Fibroblast of lung (primary cell): ENCODE results near the gene TIGD7. TPM values are rescaled to one million over a fixed set of nuclear protein-coding genes. Genes with fewer than 3 reads are reported as not detected.

Experiments
- DNase-seq, 2 donors: peaks; one replicate each; pipeline versions ENCODE4 v3.0.0 to v3.0.0-alpha.2; 2010; ENCODE audit warnings: low read depth in 2 of 2
- H2AFZ ChIP-seq: 2 replicates; pipeline ENCODE4 v1.5.1; 2012; ENCODE audit warnings: low read length, control low read depth, inconsistent platforms
- H3K27ac ChIP-seq: 2 replicates; pipeline ENCODE4 v1.5.1; 2011; ENCODE audit warnings: low read length, control low read depth; ENCODE audit not compliant: insufficient read depth
- H3K27me3 ChIP-seq: 2 replicates; pipeline ENCODE4 v1.5.1; 2011; ENCODE audit warnings: mild to moderate bottlenecking, low read length; ENCODE audit not compliant: control insufficient read depth, insufficient read depth
- H3K36me3 ChIP-seq: 2 replicates; pipeline ENCODE4 v1.5.1; 2011; ENCODE audit warnings: low read length; ENCODE audit not compliant: control insufficient read depth, insufficient read depth
- H3K4me1 ChIP-seq: 2 replicates; pipeline ENCODE4 v1.5.1; 2011; ENCODE audit warnings: low read length; ENCODE audit not compliant: control insufficient read depth, insufficient read depth; ENCODE audit errors: extremely low read depth
- H3K4me2 ChIP-seq: 2 replicates; pipeline ENCODE4 v1.5.1; 2011; ENCODE audit warnings: low read length, control low read depth; ENCODE audit not compliant: insufficient read depth; ENCODE audit errors: extremely low read depth
- H3K4me3 ChIP-seq, 4 experiments: fragments of 200-600 bp in 1 of 4; sonication (generic) in 1 of 4; replicated peaks in 1 of 4; 2 replicates each; pipeline ENCODE4 v1.5.1; 2011 to 2016; ENCODE audit warnings: low read length in 4 of 4, low read depth in 3 of 4, mild to moderate bottlenecking in 3 of 4, control low read depth in 2 of 4, inconsistent platforms in 1 of 4, mixed read lengths in 1 of 4; ENCODE audit not compliant: insufficient read depth in 1 of 4; ENCODE audit errors: control extremely low read depth in 1 of 4
- H3K79me2 ChIP-seq: 2 replicates; pipeline ENCODE4 v1.5.1; 2012; ENCODE audit warnings: mild to moderate bottlenecking, low read length, inconsistent platforms; ENCODE audit not compliant: control insufficient read depth, insufficient read depth
- H3K9ac ChIP-seq: 2 replicates; pipeline ENCODE4 v1.5.1; 2011; ENCODE audit warnings: mild to moderate bottlenecking, low read length, control low read depth; ENCODE audit not compliant: insufficient read depth
- H3K9me3 ChIP-seq: 2 replicates; pipeline ENCODE4 v1.5.1; 2012; ENCODE audit warnings: low read depth, low read length; ENCODE audit not compliant: control insufficient read depth, insufficient read depth
- H4K20me1 ChIP-seq: 2 replicates; pipeline ENCODE4 v1.5.1; 2011; ENCODE audit warnings: low read length; ENCODE audit not compliant: control insufficient read depth, insufficient read depth; ENCODE audit errors: extremely low read depth
- EZH2 ChIP-seq: IDR thresholded peaks from 2 replicates; pipeline ENCODE4 v1.5.1; 2012; ENCODE audit warnings: low read length, control low read depth, mild to moderate bottlenecking; ENCODE audit errors: missing control alignments
- polyA plus RNA-seq, 2 donors: library from polyadenylated mRNA; depleted of rRNA in 1 of 2; stranded (reverse) in 1 of 2; unstranded in 1 of 2; fragments of >200 nt; gene quantifications; 2 replicates each; pipeline ENCODE4 v1.2.1, GENCODE V29; 2011 to 2012; ENCODE audit warnings: missing spikeins in 1 of 2
- total RNA-seq: library from RNA; depleted of rRNA; stranded (reverse); fragments of >200 nt; gene quantifications from 2 replicates; pipeline ENCODE4 v1.2.1, GENCODE V29; 2014
- TF ChIP-seq, protein P1 (sequence below), 2 donors: IDR thresholded peaks in 1 of 2; conservative IDR thresholded peaks in 1 of 2; 1 replicate in 1 of 2; 2 replicates in 1 of 2; pipeline ENCODE4 v1.5.1; 2011 to 2012; ENCODE audit warnings: low read length in 2 of 2, control low read depth in 1 of 2, inconsistent platforms in 1 of 2, low read depth in 1 of 2, mild to moderate bottlenecking in 1 of 2

TIGD7 gene
- total and polyA plus RNA-seq, 2 donors (not counting 1 experiment from before 2014, with no cell fraction given): 2.9 to 9.6 TPM

DNA sequence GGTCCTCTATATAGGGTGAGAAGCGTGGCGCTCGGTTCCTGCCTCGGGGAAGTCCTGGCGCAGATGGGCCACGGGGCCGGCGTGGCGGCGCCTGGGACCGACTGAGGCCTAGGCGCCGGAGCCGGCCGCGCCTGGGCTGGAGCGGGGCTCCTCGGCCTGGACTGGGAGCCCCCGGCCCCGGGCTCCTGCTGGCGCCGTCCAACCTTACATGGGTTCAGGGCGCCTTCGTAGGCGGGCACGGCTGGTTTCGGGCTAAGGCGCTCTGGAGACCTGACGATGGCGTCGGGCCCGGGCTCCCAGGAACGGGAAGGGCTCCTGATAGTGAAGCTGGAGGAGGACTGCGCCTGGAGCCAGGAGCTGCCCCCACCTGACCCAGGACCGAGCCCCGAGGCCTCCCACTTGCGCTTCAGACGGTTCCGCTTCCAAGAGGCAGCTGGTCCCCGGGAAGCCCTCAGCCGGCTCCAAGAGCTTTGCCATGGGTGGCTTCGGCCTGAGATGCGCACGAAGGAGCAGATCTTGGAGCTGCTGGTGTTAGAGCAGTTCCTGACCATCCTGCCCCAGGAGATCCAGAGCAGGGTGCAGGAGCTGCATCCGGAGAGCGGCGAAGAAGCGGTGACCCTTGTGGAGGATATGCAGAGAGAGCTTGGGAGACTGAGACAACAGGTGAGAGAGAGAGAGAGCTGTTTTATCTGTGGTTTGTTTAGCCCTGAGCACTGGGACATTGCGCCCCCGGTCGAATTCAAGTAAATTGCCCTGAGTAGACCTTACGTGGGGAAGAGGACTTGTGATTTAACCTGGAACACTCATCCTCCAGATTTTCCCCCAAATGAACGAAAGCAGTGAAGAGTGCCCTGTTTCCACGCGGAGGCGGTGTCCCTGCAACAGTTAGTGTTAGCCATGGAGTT, 21.4 kb downstream of the TIGD7 start:
- peak overlapping the region; percentile 79 to 95 (median 88) for H3K4me3 ChIP-seq
- H2AFZ ChIP-seq: no peak overlapping the region
- peaks cover under 1% of the 10 kb centered on the region for H3K9me3 ChIP-seq
- peak overlapping the region; percentile 92 for H3K9ac ChIP-seq
- no peaks in the 10 kb centered on the region for H3K27me3 ChIP-seq
- peaks cover 2% of the 10 kb centered on the region for H3K4me1 ChIP-seq
- H4K20me1 ChIP-seq: no peaks in the 10 kb centered on the region
- TF ChIP-seq EZH2: no peak
- TF ChIP-seq, protein P1, sequence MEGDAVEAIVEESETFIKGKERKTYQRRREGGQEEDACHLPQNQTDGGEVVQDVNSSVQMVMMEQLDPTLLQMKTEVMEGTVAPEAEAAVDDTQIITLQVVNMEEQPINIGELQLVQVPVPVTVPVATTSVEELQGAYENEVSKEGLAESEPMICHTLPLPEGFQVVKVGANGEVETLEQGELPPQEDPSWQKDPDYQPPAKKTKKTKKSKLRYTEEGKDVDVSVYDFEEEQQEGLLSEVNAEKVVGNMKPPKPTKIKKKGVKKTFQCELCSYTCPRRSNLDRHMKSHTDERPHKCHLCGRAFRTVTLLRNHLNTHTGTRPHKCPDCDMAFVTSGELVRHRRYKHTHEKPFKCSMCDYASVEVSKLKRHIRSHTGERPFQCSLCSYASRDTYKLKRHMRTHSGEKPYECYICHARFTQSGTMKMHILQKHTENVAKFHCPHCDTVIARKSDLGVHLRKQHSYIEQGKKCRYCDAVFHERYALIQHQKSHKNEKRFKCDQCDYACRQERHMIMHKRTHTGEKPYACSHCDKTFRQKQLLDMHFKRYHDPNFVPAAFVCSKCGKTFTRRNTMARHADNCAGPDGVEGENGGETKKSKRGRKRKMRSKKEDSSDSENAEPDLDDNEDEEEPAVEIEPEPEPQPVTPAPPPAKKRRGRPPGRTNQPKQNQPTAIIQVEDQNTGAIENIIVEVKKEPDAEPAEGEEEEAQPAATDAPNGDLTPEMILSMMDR (conservative IDR thresholded peaks at IDR 0.05 in 1 of 2, IDR thresholded peaks at IDR 0.05 in 1 of 2; ENCODE audit: low read depth in 1 of 2, low read length in 2 of 2): no peak
- peak overlapping the region; percentile 96 for H3K4me2 ChIP-seq
- H3K27ac ChIP-seq: peak overlapping the region; percentile 98
- DNase-seq: peak in 1 of 2 donors; percentile 7
- peaks cover 35% of the 10 kb centered on the region for H3K79me2 ChIP-seq
- peaks cover 6% of the 10 kb centered on the region for H3K36me3 ChIP-seq

GRCh38 chr16:3282730-3283542, 22.3 kb downstream of the TIGD7 start, which contains the start of gene ZNF263:
TSS of gene ZNF263 (plus strand) at chr16:3283491. CDS start at chr16:3283819, 328 bp downstream.
- TF ChIP-seq EZH2: no peak
- TF ChIP-seq, protein P1 (conservative IDR thresholded peaks at IDR 0.05 in 1 of 2, IDR thresholded peaks at IDR 0.05 in 1 of 2; ENCODE audit: low read depth in 1 of 2, low read length in 2 of 2): no peak
- H3K27me3 ChIP-seq: no peaks in the 10 kb centered on the region
- peaks cover 5% of the 10 kb centered on the region for H3K36me3 ChIP-seq
- H3K4me3 ChIP-seq: peak within 1 kb of the TSS; percentile 79 to 95 (median 90)
- peaks cover 34% of the 10 kb centered on the region for H3K79me2 ChIP-seq
- peak within 1 kb of the TSS; percentile 100 for H3K4me2 ChIP-seq
- H3K27ac ChIP-seq: peak within 1 kb of the TSS; percentile 98
- H4K20me1 ChIP-seq: no peaks in the 10 kb centered on the region
- H3K4me1 ChIP-seq: peaks cover 2% of the 10 kb centered on the region
- peak; percentile 98 to 99 for DNase-seq
- peak within 1 kb of the TSS; percentile 96 for H3K9ac ChIP-seq
- peak within 1 kb of the TSS; percentile 98 for H2AFZ ChIP-seq
- no peaks in the 10 kb centered on the region for H3K9me3 ChIP-seq
